ENCODE measurements around the gene CRYGC. TPM values are rescaled to one million over a fixed set of nuclear protein-coding genes. Genes with fewer than 3 reads are reported as not detected.

CRYGC gene
- total and polyA plus RNA-seq, 2 of the 13 experiments (the other 11 are each of a cell fraction or from before 2014, with no cell fraction given), result 0.20 to 0.27 TPM

DNA sequence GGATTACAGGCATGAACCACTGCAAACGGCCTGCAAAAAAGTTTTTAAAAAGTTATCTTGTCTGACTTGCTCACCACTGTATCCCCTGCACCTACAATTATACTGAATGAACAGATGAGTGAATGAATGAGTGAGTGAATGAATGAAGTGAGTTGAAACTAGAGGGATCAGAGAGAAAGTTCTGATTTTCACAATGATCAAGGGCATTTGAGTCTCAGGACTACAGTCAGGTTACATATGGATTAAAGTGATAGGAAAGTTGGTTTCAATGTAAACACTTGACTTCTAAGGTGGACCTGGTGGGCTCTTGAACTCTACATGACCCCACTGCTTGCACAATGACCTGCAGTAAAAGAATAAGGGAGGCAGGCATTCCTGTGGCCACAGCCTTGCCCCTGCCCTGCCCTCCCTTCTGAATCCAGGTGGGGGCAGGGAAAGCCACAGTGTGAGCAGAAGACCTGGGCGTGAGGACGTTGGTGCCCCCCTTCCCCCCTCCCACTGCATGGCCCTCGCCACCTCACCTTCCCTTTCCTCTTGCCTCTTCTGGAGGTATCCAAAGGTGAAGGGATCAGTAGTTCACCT is 49.5 kb upstream of the CRYGC start (continued):
- TF ChIP-seq, protein P1, sequence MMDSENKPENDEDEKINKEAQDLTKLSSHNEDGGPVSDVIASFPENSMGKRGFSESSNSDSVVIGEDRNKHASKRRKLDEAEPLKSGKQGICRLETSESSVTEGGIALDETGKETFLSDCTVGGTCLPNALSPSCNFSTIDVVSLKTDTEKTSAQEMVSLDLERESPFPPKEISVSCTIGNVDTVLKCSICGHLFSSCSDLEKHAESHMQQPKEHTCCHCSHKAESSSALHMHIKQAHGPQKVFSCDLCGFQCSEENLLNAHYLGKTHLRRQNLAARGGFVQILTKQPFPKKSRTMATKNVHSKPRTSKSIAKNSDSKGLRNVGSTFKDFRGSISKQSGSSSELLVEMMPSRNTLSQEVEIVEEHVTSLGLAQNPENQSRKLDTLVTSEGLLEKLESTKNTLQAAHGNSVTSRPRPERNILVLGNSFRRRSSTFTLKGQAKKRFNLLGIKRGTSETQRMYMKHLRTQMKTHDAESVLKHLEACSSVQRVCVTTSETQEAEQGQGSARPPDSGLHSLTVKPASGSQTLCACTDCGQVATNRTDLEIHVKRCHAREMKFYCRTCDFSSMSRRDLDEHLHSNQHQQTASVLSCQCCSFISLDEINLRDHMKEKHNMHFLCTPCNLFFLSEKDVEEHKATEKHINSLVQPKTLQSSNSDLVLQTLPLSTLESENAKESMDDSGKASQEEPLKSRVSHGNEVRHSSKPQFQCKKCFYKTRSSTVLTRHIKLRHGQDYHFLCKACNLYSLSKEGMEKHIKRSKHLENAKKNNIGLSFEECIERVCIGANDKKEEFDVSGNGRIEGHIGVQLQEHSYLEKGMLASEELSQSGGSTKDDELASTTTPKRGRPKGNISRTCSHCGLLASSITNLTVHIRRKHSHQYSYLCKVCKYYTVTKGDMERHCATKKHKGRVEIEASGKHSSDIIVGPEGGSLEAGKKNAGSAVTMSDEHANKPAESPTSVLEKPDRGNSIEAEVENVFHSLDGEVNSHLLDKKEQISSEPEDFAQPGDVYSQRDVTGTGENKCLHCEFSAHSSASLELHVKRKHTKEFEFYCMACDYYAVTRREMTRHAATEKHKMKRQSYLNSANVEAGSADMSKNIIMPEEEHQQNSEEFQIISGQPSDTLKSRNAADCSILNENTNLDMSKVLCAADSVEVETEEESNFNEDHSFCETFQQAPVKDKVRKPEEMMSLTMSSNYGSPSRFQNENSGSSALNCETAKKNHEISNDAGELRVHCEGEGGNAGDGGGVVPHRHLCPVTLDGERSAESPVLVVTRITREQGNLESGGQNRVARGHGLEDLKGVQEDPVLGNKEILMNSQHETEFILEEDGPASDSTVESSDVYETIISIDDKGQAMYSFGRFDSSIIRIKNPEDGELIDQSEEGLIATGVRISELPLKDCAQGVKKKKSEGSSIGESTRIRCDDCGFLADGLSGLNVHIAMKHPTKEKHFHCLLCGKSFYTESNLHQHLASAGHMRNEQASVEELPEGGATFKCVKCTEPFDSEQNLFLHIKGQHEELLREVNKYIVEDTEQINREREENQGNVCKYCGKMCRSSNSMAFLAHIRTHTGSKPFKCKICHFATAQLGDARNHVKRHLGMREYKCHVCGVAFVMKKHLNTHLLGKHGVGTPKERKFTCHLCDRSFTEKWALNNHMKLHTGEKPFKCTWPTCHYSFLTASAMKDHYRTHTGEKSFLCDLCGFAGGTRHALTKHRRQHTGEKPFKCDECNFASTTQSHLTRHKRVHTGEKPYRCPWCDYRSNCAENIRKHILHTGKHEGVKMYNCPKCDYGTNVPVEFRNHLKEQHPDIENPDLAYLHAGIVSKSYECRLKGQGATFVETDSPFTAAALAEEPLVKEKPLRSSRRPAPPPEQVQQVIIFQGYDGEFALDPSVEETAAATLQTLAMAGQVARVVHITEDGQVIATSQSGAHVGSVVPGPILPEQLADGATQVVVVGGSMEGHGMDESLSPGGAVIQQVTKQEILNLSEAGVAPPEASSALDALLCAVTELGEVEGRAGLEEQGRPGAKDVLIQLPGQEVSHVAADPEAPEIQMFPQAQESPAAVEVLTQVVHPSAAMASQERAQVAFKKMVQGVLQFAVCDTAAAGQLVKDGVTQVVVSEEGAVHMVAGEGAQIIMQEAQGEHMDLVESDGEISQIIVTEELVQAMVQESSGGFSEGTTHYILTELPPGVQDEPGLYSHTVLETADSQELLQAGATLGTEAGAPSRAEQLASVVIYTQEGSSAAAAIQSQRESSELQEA (CRISPR knock-in tag; IDR thresholded peaks at IDR 0.05; ENCODE audit: not compliant biosample characterization), result no peak
- TF ChIP-seq CREB1 (IDR thresholded peaks at IDR 0.05), result no peak
- TF ChIP-seq CREB1 (CRISPR knock-in tag; IDR thresholded peaks at IDR 0.05), result peak; percentile 29; the same call in 1 of the 2 replicates
- no peak for TF ChIP-seq MAF1 (CRISPR knock-in tag; IDR thresholded peaks at IDR 0.05; ENCODE audit: borderline replicate concordance)
- TF ChIP-seq, protein P2, sequence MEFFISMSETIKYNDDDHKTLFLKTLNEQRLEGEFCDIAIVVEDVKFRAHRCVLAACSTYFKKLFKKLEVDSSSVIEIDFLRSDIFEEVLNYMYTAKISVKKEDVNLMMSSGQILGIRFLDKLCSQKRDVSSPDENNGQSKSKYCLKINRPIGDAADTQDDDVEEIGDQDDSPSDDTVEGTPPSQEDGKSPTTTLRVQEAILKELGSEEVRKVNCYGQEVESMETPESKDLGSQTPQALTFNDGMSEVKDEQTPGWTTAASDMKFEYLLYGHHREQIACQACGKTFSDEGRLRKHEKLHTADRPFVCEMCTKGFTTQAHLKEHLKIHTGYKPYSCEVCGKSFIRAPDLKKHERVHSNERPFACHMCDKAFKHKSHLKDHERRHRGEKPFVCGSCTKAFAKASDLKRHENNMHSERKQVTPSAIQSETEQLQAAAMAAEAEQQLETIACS (CRISPR knock-in tag; IDR thresholded peaks at IDR 0.05), result no peak
- TF ChIP-seq ZNF574 (CRISPR knock-in tag; IDR thresholded peaks at IDR 0.05), result peak; percentile 31; the same call in 1 of the 2 replicates
- peak; percentile 30; the same call in 1 of the 2 replicates for TF ChIP-seq ZNF331 (CRISPR knock-in tag; IDR thresholded peaks at IDR 0.05)
- no peak for TF ChIP-seq RORA (CRISPR knock-in tag; IDR thresholded peaks at IDR 0.05)
- TF ChIP-seq ZNF383 (CRISPR knock-in tag; IDR thresholded peaks at IDR 0.05; ENCODE audit: borderline replicate concordance), result no peak
- TF ChIP-seq LRRFIP1 (CRISPR knock-in tag; conservative IDR thresholded peaks at IDR 0.05), result no peak
- TF ChIP-seq POLR2AphosphoS5 (IDR thresholded peaks at IDR 0.05; ENCODE audit: low read depth, low read length), result no peak

Measured in HepG2 (cell line).